ENCODE measurements around the gene PLEKHG7.

Gene PLEKHG7

GRCh38 chr12:92814584-92814983 lies 111.8 kb downstream of the PLEKHG7 start:
- no peak for DNase-seq

- DNase-seq: no peak
Observed at GRCh38 chr12:92821142-92821541, 118.4 kb downstream of the PLEKHG7 start.
